NCI-H345 treated with DMSO at 0.1 percent for 48 hours (cell line): ENCODE results near the gene SEMA5B.

Experiments
- DNase-seq: peaks from one replicate; lab custom pipeline; 2025; ENCODE audit not compliant: unreplicated experiment; lab: John Stamatoyannopoulos, UW

SEMA5B gene

DNA sequence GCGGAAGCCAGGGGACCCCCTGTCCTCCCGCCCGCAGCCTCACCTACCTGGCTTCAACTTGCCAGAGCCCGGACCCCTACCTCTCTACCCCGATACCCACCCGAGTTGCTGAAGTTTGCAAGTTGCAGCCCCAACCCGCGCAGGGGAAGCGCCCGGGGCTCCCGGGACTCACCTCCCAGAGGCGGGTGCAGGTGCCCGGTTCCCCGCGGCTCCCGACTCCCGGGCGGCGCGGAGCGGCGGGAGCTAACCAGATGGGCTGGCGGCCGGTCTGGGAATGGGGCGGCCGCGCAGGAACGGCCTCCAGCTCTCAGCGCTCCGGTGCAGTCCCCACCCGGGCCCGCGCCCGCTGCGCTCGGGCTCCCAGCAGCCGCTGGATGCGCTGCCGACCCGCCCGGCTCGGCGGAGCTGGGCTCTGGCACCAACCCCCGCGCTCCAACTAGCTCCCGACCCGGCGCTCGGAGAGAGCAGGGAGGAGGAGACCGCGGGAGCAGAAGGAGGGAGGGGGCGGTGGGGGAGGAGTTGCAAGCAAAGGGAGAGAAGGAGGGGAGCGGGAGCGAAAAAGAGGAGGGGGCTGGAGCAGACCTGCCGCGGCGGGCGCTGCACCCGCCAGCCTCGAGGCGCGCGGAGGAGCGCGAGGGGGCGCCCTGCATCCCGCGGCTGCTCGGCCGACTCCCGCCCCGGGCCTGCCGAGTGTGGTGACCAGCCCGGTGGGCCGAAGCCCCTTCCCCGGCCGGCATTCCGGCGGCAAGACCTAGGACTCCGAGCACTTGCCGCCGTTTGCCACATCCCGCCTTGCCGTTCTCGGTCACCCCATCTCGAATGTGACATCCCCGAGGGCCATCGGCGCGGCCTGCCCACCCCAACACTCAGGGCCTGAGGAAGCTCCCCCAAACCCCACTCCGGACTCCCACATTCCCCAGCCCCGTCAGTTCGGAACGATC, at the start of gene SEMA5B:
Gene SEMA5B, minus strand, starts transcription at position 472 of the 941 bp plus-strand sequence. CDS start 66,500 bp downstream, outside the sequence.
- no peak for DNase-seq

- DNase-seq = no peak
These were observed 49.2 kb upstream of the SEMA5B start for GRCh38 chr3:123076496-123077418.

DNA sequence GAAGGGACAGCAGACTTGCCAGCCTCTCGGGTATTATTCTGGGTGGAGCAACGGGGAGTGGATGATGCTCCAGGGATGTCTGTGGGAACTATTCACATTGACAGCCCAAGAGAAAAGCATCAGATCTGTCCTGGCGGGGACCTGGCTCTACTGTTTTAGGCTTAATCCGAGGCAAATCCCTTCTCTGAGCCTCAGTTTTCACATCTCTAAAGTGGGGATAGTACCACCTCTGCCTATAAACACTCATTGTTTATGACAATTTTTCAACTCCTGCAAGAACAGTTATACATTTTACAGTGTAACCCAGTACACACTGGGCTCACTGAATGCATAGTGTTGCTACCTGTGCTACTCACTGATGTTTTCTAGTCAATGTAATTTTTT, 48.5 kb upstream of the SEMA5B start:
- no peak for DNase-seq

DNA sequence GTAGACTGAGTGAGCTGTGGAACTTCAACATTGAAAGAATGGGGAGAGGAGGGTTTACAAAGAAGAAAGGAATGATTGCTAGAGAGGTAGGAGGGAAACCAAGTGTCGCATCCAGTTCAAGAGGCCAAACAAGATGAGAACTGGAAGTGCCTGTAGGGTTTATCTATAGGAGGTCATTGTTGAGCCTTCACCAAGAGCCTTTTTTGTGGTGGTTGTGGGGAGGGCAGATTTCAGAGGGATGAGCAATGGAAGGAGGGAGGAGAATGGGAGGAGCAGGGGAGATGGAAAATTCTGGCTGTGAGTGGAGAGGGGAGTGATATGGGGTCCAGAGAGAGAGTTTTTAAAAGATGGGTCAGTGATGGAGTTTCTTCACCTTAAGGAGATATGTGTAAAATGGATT, 47.8 kb upstream of the SEMA5B start:
- DNase-seq = no peak

DNA sequence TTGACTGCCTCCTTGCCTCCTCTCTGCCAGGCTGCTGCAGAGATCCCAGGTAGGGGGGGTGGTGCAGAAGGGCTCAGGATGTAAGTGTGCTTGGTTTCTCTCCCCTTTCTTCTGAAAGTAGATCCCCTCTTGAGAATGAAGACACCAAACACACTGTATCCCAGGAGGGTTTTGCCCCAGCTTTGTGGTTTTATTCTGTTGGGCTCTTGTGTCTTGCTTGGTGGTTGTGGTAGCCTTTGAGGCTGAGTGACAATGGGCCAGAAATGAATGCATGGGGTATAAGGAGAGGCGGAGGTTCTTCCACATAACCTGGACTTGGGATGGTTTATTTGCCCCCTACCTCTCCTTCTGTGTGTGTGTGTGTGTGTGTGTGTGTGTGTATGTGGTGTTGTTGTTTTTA, 45.0 kb upstream of the SEMA5B start:
- no peak for DNase-seq

DNA sequence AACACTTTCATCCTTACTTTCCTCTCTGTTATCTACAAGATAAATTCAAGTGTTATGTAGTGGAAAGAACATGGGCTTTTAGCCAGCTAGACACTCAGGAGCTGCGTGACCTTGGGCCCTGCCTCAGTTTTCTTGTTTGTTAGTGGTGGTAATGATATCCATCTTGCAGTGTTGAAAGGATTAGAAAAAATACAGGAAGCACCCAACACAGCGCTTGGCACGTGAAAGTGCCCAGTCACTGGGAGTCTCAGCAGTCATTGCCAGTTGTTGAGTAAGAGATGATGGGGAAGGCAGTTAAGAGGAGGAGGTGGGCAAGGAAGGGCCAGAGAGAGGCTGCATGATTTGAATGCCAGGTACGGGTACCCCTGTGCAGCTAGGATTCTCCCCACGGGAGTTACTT, 44.6 kb upstream of the SEMA5B start:
- no peak for DNase-seq

DNA sequence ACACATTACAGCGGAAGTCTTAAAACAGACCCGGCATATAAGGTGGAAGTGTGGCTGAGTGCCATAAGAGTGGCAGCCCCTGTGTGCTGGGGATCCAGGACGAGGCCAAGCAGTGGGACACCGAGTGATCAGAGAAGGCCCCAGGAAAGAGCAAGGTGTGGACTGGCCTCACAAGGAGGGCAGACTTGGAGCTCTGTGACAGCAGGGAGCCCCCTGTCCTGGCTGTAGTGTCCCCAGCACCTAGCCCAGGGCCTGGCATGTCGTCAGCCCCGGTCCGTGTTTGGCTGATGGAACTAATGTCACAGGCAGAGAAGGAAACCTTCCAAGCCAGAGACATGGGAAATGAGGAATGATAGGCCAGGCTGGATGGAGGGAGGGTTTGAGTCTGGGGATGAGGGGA, 44.0 kb upstream of the SEMA5B start:
- DNase-seq = no peak

DNA sequence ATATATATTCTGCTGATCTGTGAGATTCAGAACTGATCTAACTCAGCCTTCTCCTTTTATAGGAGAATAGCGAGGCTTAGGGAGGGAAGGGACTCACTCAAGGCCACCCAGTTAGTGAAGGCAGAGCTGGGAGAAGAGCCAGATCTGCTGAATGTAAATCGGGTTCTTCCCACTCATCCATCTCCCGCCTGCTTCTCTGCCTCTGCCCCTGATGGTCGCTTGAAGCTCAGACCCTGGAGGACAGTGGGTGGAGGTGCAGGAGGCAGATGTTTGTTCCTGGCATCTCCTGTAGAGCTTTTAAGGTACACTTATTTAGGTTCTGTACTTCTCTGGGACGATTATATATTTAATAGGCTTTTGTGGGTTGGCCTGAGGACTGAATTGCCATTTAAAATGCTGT, 43.6 kb upstream of the SEMA5B start:
- DNase-seq = no peak

- no peak for DNase-seq
These were observed 42.9 kb upstream of the SEMA5B start for GRCh38 chr3:123070510-123070909.

- DNase-seq = no peak
These were observed 41.2 kb upstream of the SEMA5B start for GRCh38 chr3:123068601-123069381.

DNA sequence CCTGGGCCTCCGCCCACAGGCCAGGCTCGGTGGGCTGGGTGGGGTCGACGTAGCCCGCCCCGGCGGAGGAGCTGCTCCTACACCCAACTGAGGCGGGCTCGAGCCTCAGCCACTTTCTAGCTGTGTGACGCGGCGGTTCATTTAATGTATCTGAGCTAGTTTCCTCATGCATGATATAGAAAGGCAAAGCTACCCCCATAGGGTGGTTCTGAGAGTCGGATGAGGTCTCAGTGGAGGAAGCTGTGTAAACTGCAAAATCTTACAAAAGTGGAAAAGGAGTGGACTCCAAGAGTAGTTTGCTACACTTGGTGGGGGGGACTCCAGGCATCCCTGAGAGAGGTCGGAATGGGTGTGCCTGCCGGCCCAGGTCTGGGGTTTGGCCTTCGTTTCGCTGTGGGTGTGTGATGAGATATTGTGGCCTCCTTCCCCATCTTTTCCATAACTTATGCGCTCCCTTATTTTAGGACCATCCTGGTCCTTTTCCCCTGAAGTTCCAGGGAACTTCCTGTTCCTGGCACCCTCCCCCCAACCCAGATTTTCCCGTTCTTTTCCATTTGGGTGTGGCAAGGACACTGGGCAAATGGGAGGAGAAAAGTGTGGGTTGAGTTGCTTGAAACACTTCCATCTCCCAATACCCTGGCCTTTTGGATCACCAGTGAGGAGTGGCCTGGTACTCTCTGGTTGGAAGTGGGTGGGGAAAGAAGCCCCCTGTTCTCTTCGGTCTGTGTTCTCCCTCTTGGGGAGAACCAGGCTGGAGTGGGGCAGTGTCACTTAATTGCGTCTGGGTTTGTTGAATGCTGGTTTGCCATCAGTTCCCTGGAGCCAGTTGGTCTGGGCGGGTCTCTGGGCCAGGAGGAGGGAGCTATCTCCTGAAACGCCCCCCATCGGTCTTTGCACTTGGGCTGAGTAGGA, 40.4 kb upstream of the SEMA5B start:
- DNase-seq = no peak

- peak; percentile 40 for DNase-seq
These were observed 39.5 kb upstream of the SEMA5B start, which contains the start of gene PDIA5 for GRCh38 chr3:123066896-123067688. Gene PDIA5, plus strand, starts transcription at chr3:123067025. Its CDS starts 140 bp downstream, at chr3:123067165.

- DNase-seq = no peak
These were observed 39.0 kb upstream of the SEMA5B start for GRCh38 chr3:123066599-123066895.

- no peak for DNase-seq
These were observed 37.4 kb upstream of the SEMA5B start for GRCh38 chr3:123064914-123065313.

- no peak for DNase-seq
These were observed 36.9 kb upstream of the SEMA5B start for GRCh38 chr3:123064506-123064905.

GRCh38 chr3:123063034-123063433, 35.5 kb upstream of the SEMA5B start:
- DNase-seq = no peak

- DNase-seq = no peak
These were observed 34.3 kb upstream of the SEMA5B start for GRCh38 chr3:123061856-123062255.

- DNase-seq = no peak
These were observed 32.5 kb upstream of the SEMA5B start for GRCh38 chr3:123060054-123060453.

- no peak for DNase-seq
These were observed 30.9 kb upstream of the SEMA5B start for GRCh38 chr3:123058505-123058904.
